Urothelium cell line (cell line): ENCODE data around the gene FZD4.
"Not testable (repeated sequence)": the region's sequence is repeated elsewhere in the genome, so short reads cannot be mapped to it uniquely, and the experiment has no call there.

Source experiments
- DNase-seq: peaks from one replicate; pipeline ENCODE4 v3.0.0; 2011; ENCODE audit warnings: low spot score, mixed read lengths
- FAIRE-seq: peaks from 2 replicates; lab custom pipeline; 2011; peaks lifted over from hg19 to GRCh38; lab: Jason Lieb, UNC

The FZD4 gene

DNA sequence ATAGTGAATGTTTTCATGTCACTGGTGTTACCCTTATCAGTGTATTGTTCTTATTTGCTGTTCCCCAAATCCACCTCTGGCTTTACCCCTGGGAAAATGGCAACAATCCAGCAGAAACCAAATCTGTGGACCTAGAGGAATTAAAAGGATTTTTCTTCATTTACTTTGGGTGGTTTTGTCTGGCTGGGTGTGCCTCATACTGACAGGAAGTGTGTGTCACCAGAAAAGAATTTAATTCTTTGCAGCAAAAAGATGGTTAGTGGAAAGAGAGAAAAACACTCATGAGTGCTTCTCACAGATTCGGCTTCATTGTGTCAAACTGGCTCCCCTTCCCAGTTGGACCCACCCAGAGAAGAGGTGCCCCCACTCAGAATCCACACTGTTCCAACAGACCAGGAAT lies 38.9 kb downstream of the FZD4 start:
- FAIRE-seq: no peak
- DNase-seq: peak; percentile 74

DNA sequence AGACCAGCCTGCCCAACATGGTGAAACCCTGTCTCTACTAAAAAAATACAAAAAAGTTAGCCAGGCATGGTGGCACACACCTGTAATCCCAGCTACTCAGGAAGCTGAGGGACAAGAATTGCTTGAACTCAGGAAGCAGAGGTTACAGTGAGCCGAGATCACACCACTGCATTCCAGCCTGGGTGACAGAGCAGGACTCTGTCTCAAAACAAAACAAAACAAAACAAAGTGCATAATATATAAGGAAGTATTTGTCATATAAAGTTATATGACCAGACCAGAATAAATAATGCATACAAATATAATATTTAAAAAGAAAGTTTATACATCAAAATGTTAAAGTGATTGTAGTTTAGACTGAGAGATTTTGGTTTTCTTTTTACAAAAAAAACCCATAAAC lies 39.3 kb downstream of the FZD4 start:
- not testable (repeated sequence) for FAIRE-seq, DNase-seq

GRCh38 chr11:86914865-86915519 lies 40.2 kb downstream of the FZD4 start:
- DNase-seq (no peak), FAIRE-seq (no peak)

GRCh38 chr11:86912238-86912637 lies 43.0 kb downstream of the FZD4 start:
- FAIRE-seq (no peak), DNase-seq (no peak)

DNA sequence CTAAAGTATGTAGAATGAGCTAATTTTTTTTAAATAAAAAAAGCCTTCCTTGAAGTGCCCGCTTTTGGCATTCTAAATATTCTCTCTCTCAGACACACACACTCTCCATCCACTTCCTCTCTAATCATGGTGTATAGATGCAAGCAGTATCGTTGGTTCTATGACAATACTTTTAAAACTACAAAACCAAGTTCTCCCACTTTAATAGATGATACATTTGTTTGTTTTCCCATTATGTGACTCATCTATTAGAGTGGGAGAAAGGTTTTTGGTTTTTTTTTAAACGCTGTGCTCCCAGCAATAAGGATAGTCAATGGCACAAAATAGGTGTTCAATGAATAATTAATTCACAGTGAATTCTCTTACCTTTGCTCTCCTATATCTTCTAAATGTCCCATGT lies 44.6 kb downstream of the FZD4 start:
- FAIRE-seq: no peak
- DNase-seq: no peak

DNA sequence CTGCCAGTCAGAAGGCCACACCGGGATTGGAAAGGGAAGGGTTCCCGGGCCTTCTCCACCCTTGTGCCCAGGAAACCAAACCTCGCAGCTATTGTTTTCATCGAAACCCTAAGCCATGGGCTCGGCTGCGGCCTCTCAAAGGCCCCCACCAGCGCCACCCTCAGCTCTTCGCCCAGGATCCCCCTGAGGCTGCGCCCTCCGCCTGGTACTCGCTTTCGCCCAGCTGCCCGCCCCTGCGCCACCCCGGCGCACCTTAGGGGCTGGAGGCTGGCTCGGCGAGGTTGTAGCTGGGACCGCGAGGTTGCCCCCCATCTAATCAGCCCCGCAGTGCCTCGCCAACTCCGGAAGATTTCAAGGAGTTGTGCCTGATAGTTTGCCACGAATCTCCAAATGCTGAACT lies 49.0 kb downstream of the FZD4 start:
- no peak for FAIRE-seq
- no peak for DNase-seq

GRCh38 chr11:86905252-86905651 lies 49.9 kb downstream of the FZD4 start:
- no peak for DNase-seq

DNA sequence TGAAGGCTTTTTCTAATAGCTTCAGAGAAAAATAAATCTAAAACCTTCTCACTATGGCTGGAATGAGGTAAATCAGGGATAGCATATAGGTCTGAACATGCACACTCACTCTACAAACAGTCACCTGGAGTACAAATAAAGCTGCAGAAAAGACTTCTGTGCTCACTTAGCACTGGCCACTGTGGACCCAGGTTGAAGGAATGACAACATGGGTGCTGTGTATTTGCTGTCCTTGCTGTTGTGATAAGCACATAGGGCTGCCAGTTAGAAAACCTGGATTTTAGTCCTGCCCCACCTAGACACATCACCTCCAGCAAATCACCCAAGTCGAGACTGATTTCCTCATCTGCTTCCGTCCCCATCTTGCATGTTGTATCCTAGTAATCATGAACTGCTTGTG lies 51.2 kb downstream of the FZD4 start:
- no peak for DNase-seq
- FAIRE-seq: no peak

More at GRCh38 chr11:86905252-86905651, 49.9 kb downstream of the FZD4 start:
- no peak for FAIRE-seq

DNA sequence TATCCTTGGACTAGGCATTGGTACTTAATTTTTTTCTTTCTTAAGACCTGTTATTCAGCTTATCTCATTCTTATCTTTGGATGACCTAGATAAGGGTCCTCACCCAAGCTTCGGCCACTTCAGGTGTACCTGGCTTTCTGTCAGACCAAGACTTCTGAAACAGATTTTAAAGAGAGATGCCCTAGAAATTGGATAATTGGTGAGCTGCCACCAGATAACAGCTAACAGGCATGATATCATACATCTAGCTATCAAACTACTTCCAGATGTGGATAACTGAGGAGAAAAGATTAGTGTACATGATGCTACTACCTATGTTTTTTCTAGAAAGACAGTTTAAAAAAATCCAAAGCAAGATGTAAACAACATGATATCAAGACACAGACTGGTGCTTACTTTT lies 52.9 kb downstream of the FZD4 start:
- DNase-seq (no peak), FAIRE-seq (no peak)

DNA sequence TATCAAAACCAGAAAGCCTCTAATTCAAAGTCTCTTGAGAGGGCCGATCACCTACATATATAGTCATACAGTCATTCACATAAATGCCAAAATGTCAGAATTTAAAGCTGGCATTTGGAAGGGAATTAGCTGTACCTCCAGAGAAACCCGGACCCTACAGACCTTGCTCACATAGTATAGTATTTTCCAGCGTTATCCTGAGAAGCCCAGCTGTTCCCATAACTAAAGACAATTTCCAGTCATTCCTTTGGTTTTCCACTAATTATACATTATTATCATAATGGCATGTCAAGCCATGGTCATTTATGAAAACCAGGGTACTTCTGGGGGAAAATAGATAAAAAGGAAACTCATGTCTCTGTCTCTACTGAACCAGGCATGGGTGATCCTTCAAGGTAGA lies 53.6 kb downstream of the FZD4 start:
- FAIRE-seq (no peak), DNase-seq (no peak)

GRCh38 chr11:86900162-86900561 lies 55.0 kb downstream of the FZD4 start:
- FAIRE-seq: no peak

DNA sequence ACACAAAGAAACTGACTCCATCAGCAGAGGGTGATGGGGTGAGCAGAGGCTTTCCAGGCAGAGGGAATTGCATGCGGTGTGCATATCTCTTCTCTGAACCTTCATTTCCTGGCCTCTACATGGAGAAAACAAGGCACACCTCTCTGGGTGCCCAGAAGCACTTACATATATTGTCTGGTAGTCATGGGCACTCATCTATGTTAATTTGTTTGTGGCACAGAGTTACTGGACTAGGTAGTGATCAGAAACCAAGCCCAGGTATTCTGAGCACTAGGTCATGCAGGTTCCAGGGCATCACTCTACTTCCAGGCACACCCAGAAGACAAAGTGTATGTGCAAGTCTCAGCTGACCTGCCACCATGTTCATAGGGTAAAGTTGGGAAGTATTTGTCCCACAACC lies 56.5 kb downstream of the FZD4 start:
- no peak for DNase-seq

More at GRCh38 chr11:86900162-86900561, 55.0 kb downstream of the FZD4 start:
- no peak for DNase-seq

DNA sequence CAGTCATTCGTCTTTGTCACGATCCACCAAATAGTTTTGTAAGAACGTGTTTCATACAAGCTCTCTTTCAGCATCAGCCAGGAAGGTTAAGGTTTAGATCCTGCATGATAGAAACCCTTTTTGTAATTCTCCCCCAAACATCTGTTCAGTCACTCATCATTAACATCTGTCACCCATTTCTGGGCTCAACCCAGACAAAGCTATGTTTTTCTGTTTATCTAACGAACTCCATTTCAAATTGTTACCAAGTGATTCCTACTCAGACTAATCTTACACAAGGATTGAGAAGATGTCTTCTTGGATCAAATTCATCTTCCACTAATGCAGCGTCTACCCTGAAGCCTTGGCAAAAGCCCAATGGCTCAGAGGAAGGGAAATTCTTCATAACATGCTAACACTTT lies 58.8 kb downstream of the FZD4 start:
- DNase-seq (no peak), FAIRE-seq (no peak)

More for the DNA sequence above, 56.5 kb downstream of the FZD4 start:
- no peak for FAIRE-seq
